K562 (cell line): ENCODE results near the gene CD52. TPM values are rescaled to one million over a fixed set of nuclear protein-coding genes. Genes with fewer than 3 reads are reported as not detected.

Source experiments
- ATAC-seq: fragments of 200-7000 bp; cut with Tn5 transposase; 3 replicates; pipeline ENCODE4 v1.9.1; 2020; ENCODE audit warnings: moderate library complexity
- BruUV-seq: library from RNA; stranded (reverse); fragments of 400-500 nt; replicated peaks from 2 replicates; lab custom pipeline; 2021; lab: Mats Ljungman, UMichigan
- CTCF ChIA-PET: fragments of 300-600 bp; formaldehyde crosslinking; extraction: SDS; loops from one replicate; lab custom pipeline; 2021; ENCODE audit warnings: low intra/inter-chr PET ratio; lab: Yijun Ruan, JAX
- POLR2A ChIA-PET: fragments of 300-600, 350-650 bp; sonication (Branson Sonifier 250); formaldehyde crosslinking; extraction: SDS; loops from one replicate; lab custom pipeline; 2021; ENCODE audit warnings: antibody characterized with exemption, inconsistent platforms; lab: Yijun Ruan, JAX
- DNase-seq, 4 experiments: peaks; one replicate each; pipeline versions ENCODE4 v3.0.0 to v3.0.0-alpha.2; 2011 to 2018; ENCODE audit warnings: low spot score in 3 of 4, mixed read lengths in 3 of 4; ENCODE audit errors: extremely low read depth in 1 of 4
- FAIRE-seq: peaks from 2 replicates; lab custom pipeline; 2011; peaks lifted over from hg19 to GRCh38; lab: Jason Lieb, UNC
- H2AFZ ChIP-seq: 2 replicates; pipeline ENCODE4 v1.6.0; 2011; ENCODE audit warnings: low read depth, low read length, control low read depth, inconsistent platforms
- H3K27ac ChIP-seq: fragments of 200-600 bp; 3 replicates; pipeline ENCODE4 v1.8.0; 2011; ENCODE audit warnings: low read depth, mild to moderate bottlenecking, control low read depth, inconsistent platforms, low read length, moderate library complexity, mixed read lengths; ENCODE audit errors: extremely low read depth
- H3K27me3 ChIP-seq, 2 experiments: fragments of 300-600 bp in 1 of 2; 2 replicates in 1 of 2; 3 replicates in 1 of 2; pipeline versions ENCODE4 v1.6.0 to v1.8.0; 2011; ENCODE audit warnings: inconsistent platforms in 2 of 2, low read length in 2 of 2, mild to moderate bottlenecking in 1 of 2, mixed read lengths in 1 of 2, moderate library complexity in 1 of 2; ENCODE audit not compliant: control insufficient read depth in 2 of 2, insufficient read depth in 2 of 2
- H3K36me3 ChIP-seq: fragments of 300-600 bp; 3 replicates; pipeline ENCODE4 v1.8.0; 2011; ENCODE audit warnings: mild to moderate bottlenecking, low read length, inconsistent platforms; ENCODE audit not compliant: control insufficient read depth, insufficient read depth
- H3K4me1 ChIP-seq, 2 experiments: fragments of 200-600 bp in 1 of 2; replicated peaks in 1 of 2; 2 replicates in 1 of 2; 3 replicates in 1 of 2; pipeline versions ENCODE4 v1.5.1 to v1.8.0; 2011; ENCODE audit warnings: inconsistent platforms in 2 of 2, low read length in 2 of 2, mild to moderate bottlenecking in 1 of 2, mixed read lengths in 1 of 2, moderate library complexity in 1 of 2; ENCODE audit not compliant: control insufficient read depth in 2 of 2, insufficient read depth in 2 of 2
- H3K4me2 ChIP-seq: 2 replicates; pipeline ENCODE4 v1.6.1; 2011; ENCODE audit warnings: low read length, control low read depth, inconsistent platforms, mixed read lengths; ENCODE audit not compliant: insufficient read depth
- H3K4me3 ChIP-seq: fragments of 200-600 bp; sonication (generic), shearing (Covaris generic); 2 replicates; pipeline ENCODE4 v1.5.1; 2016; ENCODE audit warnings: control low read depth, inconsistent platforms
- H3K79me2 ChIP-seq: fragments of 200-600 bp; 3 replicates; pipeline ENCODE4 v1.8.0; 2011; ENCODE audit warnings: low read length, inconsistent platforms; ENCODE audit not compliant: control insufficient read depth, insufficient read depth
- H3K9ac ChIP-seq, 2 experiments: 2 replicates each; pipeline versions ENCODE4 v1.6.0 to v1.6.1; 2011; ENCODE audit warnings: low read depth in 2 of 2, low read length in 2 of 2, control low read depth in 1 of 2, inconsistent platforms in 1 of 2, mild to moderate bottlenecking in 1 of 2, mixed read lengths in 1 of 2; ENCODE audit not compliant: insufficient read depth in 1 of 2
- H3K9me1 ChIP-seq: one replicate; pipeline ENCODE4 v1.6.0; 2011; ENCODE audit warnings: inconsistent platforms, mild to moderate bottlenecking, low read length, moderate library complexity; ENCODE audit not compliant: control insufficient read depth, insufficient read depth
- H3K9me3 ChIP-seq: replicated peaks from 2 replicates; pipeline ENCODE4 v1.5.1; 2011; ENCODE audit warnings: low read depth, low read length, inconsistent platforms; ENCODE audit not compliant: control insufficient read depth, insufficient read depth
- H4K20me1 ChIP-seq: replicated peaks from 2 replicates; pipeline ENCODE4 v1.6.1; 2011; ENCODE audit warnings: low read length, inconsistent platforms, mixed read lengths; ENCODE audit not compliant: control insufficient read depth, insufficient read depth
- CREBBP ChIP-seq: IDR thresholded peaks from one replicate; pipeline ENCODE4 v1.6.1; 2012; ENCODE audit warnings: low read depth, mild to moderate bottlenecking, control low read depth, inconsistent platforms, low read length
- HLTF ChIP-seq: fragments of 450-650 bp; IDR thresholded peaks from 2 replicates; pipeline ENCODE4 v1.6.1; 2016
- HMG20A ChIP-seq: fragments of 450-650 bp; formaldehyde crosslinking; conservative IDR thresholded peaks from 2 replicates; pipeline ENCODE4 v1.4.0; 2020; ENCODE audit warnings: mild to moderate bottlenecking, mixed read lengths
- NCOA4 ChIP-seq: fragments of 450-650 bp; IDR thresholded peaks from 2 replicates; pipeline ENCODE4 v1.6.1; 2018; ENCODE audit warnings: mild to moderate bottlenecking; ENCODE audit not compliant: partially characterized antibody
- SIN3A ChIP-seq, 2 experiments: fragments of 150-350 bp in 1 of 2; IDR thresholded peaks; 2 replicates each; pipeline ENCODE4 v1.6.1; 2011 to 2016; ENCODE audit warnings: borderline replicate concordance in 2 of 2, low read depth in 2 of 2, low read length in 2 of 2, mild to moderate bottlenecking in 2 of 2, moderate library complexity in 2 of 2; ENCODE audit not compliant: control insufficient read depth in 1 of 2
- SIN3B ChIP-seq: fragments of 450-650 bp; IDR thresholded peaks from 2 replicates; pipeline ENCODE4 v1.6.1; 2017; ENCODE audit warnings: low read depth, mild to moderate bottlenecking, moderate library complexity
- ZNF589 ChIP-seq: fragments of 200-800 bp; sonication (Bioruptor generic); IDR thresholded peaks from 2 replicates; pipeline ENCODE4 v1.6.1; 2016; ENCODE audit warnings: low read depth, missing genetic modification characterization, missing compliant biosample characterization
- ZNF766 ChIP-seq: fragments of 200-800 bp; sonication (Bioruptor generic); conservative IDR thresholded peaks from 2 replicates; pipeline ENCODE4 v1.6.1; 2016; ENCODE audit warnings: missing genetic modification characterization, missing compliant biosample characterization
- WGBS: fragments of 100-300 bp; shearing (Covaris generic); methylation state at CpG from one replicate; pipeline ENCODE4 v1.1.6; 2016; ENCODE audit warnings: low coverage, mixed read lengths; ENCODE audit not compliant: insufficient coverage; ENCODE audit errors: missing lambda C conversion rate; 5-methylcytosine and 5-hydroxymethylcytosine counted together
- in situ Hi-C: fragments of 300-500 bp; cut with MboI; formaldehyde crosslinking; loops from 4 replicates; pipeline ENCODE4 v1.15.0; 2018; ENCODE audit warnings: inconsistent platforms, mixed read lengths
- intact Hi-C: fragments of 100-400 bp; cut with micrococcal nuclease; formaldehyde crosslinking; loops from 2 replicates; pipeline ENCODE4 v1.14.2; 2022
- polyA plus RNA-seq, 8 experiments: library from polyadenylated mRNA; depleted of rRNA in 4 of 8; stranded (reverse) in 5 of 8; unstranded in 3 of 8; fragments of >200 nt; fragmentation: Nextera tagmentation in 2 of 8; fragmentation: Illumina TruSeq in 1 of 8; extraction: Ambion mirVana in 2 of 8; extraction: Trizol in 1 of 8; gene quantifications; 2 replicates each; pipeline versions ENCODE4 v1.2.1 to v1.2.3, GENCODE V29; 2011 to 2014; ENCODE audit warnings: inconsistent platforms in 1 of 8, missing spikeins in 1 of 8
- total RNA-seq, 7 experiments: library from RNA; depleted of rRNA in 6 of 7; stranded (reverse); fragments of >200 nt in 6 of 7; fragmentation: Illumina TruSeq in 2 of 7; extraction: Trizol in 2 of 7; gene quantifications; 2 replicates each; pipeline versions ENCODE4 v1.2.1 to v1.2.3, GENCODE V29; 2011 to 2021; ENCODE audit warnings: low replicate concordance in 1 of 7
- TF ChIP-seq, protein P1 (sequence below): sonication (generic); formaldehyde crosslinking; IDR thresholded peaks from 2 replicates; pipeline ENCODE4 v1.8.1; 2023; ENCODE audit warnings: mild to moderate bottlenecking, missing genetic modification reagents
- TF ChIP-seq, protein P2 (sequence below): sonication (generic); formaldehyde crosslinking; IDR thresholded peaks from 2 replicates; pipeline ENCODE4 v1.8.1; 2023; ENCODE audit warnings: mild to moderate bottlenecking, missing genetic modification reagents
- TF ChIP-seq, protein P3 (sequence below): fragments of 450-650 bp; formaldehyde crosslinking; conservative IDR thresholded peaks from 2 replicates; pipeline ENCODE4 v1.4.0; 2022; ENCODE audit warnings: mild to moderate bottlenecking, missing genetic modification characterization
- TF ChIP-seq, protein P4 (sequence below), 2 experiments: fragments of 150-350 bp in 1 of 2; IDR thresholded peaks; 2 replicates each; pipeline ENCODE4 v1.6.1; 2012 to 2016; ENCODE audit warnings: low read depth in 2 of 2, low read length in 2 of 2, mild to moderate bottlenecking in 1 of 2, moderate library complexity in 1 of 2

The CD52 gene
- total and polyA plus RNA-seq, 9 of the 15 experiments (the other 6 are each of a cell fraction or from before 2014, with no cell fraction given) = 34.9 to 488 (median 173) TPM

DNA sequence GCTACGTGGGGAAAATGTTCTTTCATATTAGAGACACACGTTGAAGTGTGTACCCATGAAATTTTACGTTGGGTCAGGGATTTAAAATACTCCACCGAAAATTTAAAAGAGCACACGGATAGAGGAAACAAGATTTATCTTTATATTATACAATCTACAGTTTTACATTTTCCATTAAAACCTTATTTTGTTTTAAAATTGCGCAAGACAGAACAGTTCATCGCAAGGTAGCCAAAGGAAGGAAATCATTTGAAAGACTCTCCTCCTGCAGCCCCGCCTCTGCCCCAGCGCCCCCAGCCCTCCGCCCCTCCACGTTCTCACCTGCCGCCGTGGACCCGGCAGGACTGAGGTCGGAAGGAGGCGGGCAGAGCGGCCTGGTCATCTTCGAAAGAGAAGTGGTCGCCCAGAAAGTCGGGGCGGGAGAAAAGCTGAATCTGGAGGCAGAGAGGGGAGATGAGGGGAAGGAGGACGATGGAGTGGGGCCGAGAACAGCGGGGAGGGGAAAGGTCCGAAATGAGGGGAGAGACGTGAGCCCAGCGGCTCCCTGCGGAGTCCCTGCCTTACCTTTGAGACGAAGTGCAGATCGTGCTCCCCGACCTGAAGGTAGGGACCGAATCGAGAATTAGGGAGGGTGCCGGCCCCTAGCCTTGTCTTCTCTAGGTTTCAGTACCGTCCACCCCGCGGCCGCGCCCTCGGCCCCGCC, 18.2 kb downstream of the CD52 start:
- ATAC-seq (peak; percentile 39), FAIRE-seq (no peak), DNase-seq (peak in 1 of 4 experiments; percentile 55)
- no peaks in the 10 kb centered on the region for H3K36me3 ChIP-seq
- in situ Hi-C loops (no loop called here), intact Hi-C loops (no loop called here)
- peak overlapping the region; percentile 50 for H3K4me3 ChIP-seq
- POLR2A ChIA-PET = interaction anchor here (0.6 to 3.5 kb wide), 15 partner anchors 8 to 308 kb away, joined by 3 to 24 read pairs (median 4); partner anchors contain the start of genes CD52 and SH3BGRL3
- peaks cover 4% of the 10 kb centered on the region for H3K9me1 ChIP-seq
- BruUV-seq = TSS peak; percentile 68
- no peaks in the 10 kb centered on the region for H3K9me3 ChIP-seq
- H4K20me1 ChIP-seq = no peaks in the 10 kb centered on the region
- peak overlapping the region; percentile 33; the same call in 1 of the 3 replicates for H3K27ac ChIP-seq
- CTCF ChIA-PET = no interaction called here
- H3K27me3 ChIP-seq = no peaks in the 10 kb centered on the region
- peak overlapping the region; percentile 89 for H3K4me2 ChIP-seq
- no peaks in the 10 kb centered on the region for H3K79me2 ChIP-seq
- H3K9ac ChIP-seq = peak overlapping the region; percentile 80 to 95; a peak in 3 of 4 replicates
- peaks cover 14 to 21% of the 10 kb centered on the region in 2 experiments for H3K4me1 ChIP-seq
- H2AFZ ChIP-seq = peak overlapping the region; percentile 98
- WGBS = 2% methylated on average over 35 of the region's 41 CpGs
- TF ChIP-seq CREBBP (no peak), SIN3A (IDR thresholded peaks at IDR 0.05; ENCODE audit: borderline replicate concordance in 2 of 2, control insufficient read depth in 1 of 2, low read depth in 2 of 2, low read length in 2 of 2) (no peak), HLTF (no peak), ZNF766 (no peak), HMG20A (no peak), NCOA4 (no peak), SIN3B (no peak), ZNF589 (CRISPR knock-in tag) (no peak)
- TF ChIP-seq, protein P1, sequence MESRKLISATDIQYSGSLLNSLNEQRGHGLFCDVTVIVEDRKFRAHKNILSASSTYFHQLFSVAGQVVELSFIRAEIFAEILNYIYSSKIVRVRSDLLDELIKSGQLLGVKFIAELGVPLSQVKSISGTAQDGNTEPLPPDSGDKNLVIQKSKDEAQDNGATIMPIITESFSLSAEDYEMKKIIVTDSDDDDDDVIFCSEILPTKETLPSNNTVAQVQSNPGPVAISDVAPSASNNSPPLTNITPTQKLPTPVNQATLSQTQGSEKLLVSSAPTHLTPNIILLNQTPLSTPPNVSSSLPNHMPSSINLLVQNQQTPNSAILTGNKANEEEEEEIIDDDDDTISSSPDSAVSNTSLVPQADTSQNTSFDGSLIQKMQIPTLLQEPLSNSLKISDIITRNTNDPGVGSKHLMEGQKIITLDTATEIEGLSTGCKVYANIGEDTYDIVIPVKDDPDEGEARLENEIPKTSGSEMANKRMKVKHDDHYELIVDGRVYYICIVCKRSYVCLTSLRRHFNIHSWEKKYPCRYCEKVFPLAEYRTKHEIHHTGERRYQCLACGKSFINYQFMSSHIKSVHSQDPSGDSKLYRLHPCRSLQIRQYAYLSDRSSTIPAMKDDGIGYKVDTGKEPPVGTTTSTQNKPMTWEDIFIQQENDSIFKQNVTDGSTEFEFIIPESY (CRISPR knock-in tag) = no peak
- TF ChIP-seq, protein P2, sequence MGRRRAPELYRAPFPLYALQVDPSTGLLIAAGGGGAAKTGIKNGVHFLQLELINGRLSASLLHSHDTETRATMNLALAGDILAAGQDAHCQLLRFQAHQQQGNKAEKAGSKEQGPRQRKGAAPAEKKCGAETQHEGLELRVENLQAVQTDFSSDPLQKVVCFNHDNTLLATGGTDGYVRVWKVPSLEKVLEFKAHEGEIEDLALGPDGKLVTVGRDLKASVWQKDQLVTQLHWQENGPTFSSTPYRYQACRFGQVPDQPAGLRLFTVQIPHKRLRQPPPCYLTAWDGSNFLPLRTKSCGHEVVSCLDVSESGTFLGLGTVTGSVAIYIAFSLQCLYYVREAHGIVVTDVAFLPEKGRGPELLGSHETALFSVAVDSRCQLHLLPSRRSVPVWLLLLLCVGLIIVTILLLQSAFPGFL (CRISPR knock-in tag) = peak; percentile 16; the same call in 1 of the 2 replicates
- TF ChIP-seq, protein P3, sequence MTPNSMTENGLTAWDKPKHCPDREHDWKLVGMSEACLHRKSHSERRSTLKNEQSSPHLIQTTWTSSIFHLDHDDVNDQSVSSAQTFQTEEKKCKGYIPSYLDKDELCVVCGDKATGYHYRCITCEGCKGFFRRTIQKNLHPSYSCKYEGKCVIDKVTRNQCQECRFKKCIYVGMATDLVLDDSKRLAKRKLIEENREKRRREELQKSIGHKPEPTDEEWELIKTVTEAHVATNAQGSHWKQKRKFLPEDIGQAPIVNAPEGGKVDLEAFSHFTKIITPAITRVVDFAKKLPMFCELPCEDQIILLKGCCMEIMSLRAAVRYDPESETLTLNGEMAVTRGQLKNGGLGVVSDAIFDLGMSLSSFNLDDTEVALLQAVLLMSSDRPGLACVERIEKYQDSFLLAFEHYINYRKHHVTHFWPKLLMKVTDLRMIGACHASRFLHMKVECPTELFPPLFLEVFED (CRISPR knock-in tag) = 0 out of 2 replicates have a peak, but pooled peaks have one; percentile 60
- TF ChIP-seq, protein P4, sequence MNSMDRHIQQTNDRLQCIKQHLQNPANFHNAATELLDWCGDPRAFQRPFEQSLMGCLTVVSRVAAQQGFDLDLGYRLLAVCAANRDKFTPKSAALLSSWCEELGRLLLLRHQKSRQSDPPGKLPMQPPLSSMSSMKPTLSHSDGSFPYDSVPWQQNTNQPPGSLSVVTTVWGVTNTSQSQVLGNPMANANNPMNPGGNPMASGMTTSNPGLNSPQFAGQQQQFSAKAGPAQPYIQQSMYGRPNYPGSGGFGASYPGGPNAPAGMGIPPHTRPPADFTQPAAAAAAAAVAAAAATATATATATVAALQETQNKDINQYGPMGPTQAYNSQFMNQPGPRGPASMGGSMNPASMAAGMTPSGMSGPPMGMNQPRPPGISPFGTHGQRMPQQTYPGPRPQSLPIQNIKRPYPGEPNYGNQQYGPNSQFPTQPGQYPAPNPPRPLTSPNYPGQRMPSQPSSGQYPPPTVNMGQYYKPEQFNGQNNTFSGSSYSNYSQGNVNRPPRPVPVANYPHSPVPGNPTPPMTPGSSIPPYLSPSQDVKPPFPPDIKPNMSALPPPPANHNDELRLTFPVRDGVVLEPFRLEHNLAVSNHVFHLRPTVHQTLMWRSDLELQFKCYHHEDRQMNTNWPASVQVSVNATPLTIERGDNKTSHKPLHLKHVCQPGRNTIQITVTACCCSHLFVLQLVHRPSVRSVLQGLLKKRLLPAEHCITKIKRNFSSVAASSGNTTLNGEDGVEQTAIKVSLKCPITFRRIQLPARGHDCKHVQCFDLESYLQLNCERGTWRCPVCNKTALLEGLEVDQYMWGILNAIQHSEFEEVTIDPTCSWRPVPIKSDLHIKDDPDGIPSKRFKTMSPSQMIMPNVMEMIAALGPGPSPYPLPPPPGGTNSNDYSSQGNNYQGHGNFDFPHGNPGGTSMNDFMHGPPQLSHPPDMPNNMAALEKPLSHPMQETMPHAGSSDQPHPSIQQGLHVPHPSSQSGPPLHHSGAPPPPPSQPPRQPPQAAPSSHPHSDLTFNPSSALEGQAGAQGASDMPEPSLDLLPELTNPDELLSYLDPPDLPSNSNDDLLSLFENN (IDR thresholded peaks at IDR 0.05; ENCODE audit: low read depth in 2 of 2, low read length in 2 of 2) = no peak
